Tibial nerve (tissue), 3 donors: ENCODE data around the gene GRB10.

ENCODE experiments used
- CTCF ChIP-seq, 5 experiments: fragments of 200-600 bp in 3 of 5; fragments of 450-650 bp in 2 of 5; sonication (generic) in 3 of 5; IDR thresholded peaks; one replicate each; pipeline ENCODE4 v1.5.1; 2016 to 2019; ENCODE audit warnings: antibody characterized with exemption in 5 of 5, mild to moderate bottlenecking in 3 of 5, moderate library complexity in 2 of 5
- POLR2A ChIP-seq, 2 donors: fragments of 450-650 bp; IDR thresholded peaks; one replicate each; pipeline ENCODE4 v1.6.1; 2017; ENCODE audit warnings: antibody characterized with exemption in 2 of 2, mild to moderate bottlenecking in 2 of 2, moderate library complexity in 2 of 2

DNA sequence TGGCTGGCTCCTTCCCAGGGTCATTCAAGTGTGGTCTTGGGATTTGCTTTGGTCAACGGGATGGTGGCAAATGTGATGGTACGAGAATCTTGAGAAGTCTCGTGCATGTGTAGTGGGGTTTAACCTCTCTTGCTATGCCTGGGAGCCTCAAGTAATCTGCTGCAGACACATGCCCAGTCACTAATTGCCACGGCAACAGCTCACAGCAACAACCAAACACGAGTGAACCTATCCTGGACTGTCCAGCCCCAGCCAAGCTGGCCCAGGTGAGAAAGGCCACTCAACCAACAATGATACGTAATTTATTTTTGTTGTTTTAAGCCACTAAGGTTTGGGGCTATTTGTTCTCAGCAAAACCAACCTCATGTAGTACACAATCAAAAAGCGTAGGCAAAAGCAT is 179.4 kb downstream of the GRB10 start:
- TF ChIP-seq POLR2A (IDR thresholded peaks at IDR 0.05) (no peak), CTCF (IDR thresholded peaks at IDR 0.05) (no peak)
